Stimulated activated CD8-positive, alpha-beta memory T cell treated with anti-CD3 and anti-CD28 coated beads, Interleukin-4, amount 100 ng/mL, for 48 hours (primary cell): Measurements from ENCODE around the gene SLC9A9.

Source experiments
- DNase-seq: peaks from one replicate; pipeline ENCODE4 v3.0.0-alpha.2; 2020

The SLC9A9 gene

GRCh38 chr3:143590660-143591059, 257.6 kb downstream of the SLC9A9 start:
- DNase-seq = no peak

GRCh38 chr3:143586576-143586975, 261.7 kb downstream of the SLC9A9 start:
- no peak for DNase-seq

GRCh38 chr3:143585720-143586456, 262.4 kb downstream of the SLC9A9 start:
- DNase-seq = no peak

GRCh38 chr3:143584474-143584873, 263.8 kb downstream of the SLC9A9 start:
- no peak for DNase-seq

GRCh38 chr3:143581972-143582722, 266.1 kb downstream of the SLC9A9 start:
- DNase-seq = no peak

GRCh38 chr3:143578810-143579435, 269.3 kb downstream of the SLC9A9 start:
- no peak for DNase-seq

- DNase-seq = no peak
Observed at GRCh38 chr3:143576568-143577270, 271.5 kb downstream of the SLC9A9 start.

GRCh38 chr3:143574933-143575332, 273.3 kb downstream of the SLC9A9 start:
- no peak for DNase-seq

GRCh38 chr3:143573610-143574303, 274.5 kb downstream of the SLC9A9 start:
- no peak for DNase-seq

- DNase-seq = no peak
Observed at GRCh38 chr3:143571548-143571947, 276.7 kb downstream of the SLC9A9 start.

GRCh38 chr3:143567823-143568222, 280.4 kb downstream of the SLC9A9 start:
- no peak for DNase-seq

- no peak for DNase-seq
Observed at GRCh38 chr3:143565951-143566350, 282.3 kb downstream of the SLC9A9 start.

GRCh38 chr3:143563786-143564185, 284.5 kb downstream of the SLC9A9 start:
- DNase-seq = no peak

- DNase-seq = no peak
Observed at GRCh38 chr3:143562789-143563188, 285.5 kb downstream of the SLC9A9 start.

GRCh38 chr3:143559296-143559695, 289.0 kb downstream of the SLC9A9 start:
- DNase-seq = no peak

GRCh38 chr3:143552851-143553250, 295.4 kb downstream of the SLC9A9 start:
- no peak for DNase-seq

- DNase-seq = no peak
Observed at GRCh38 chr3:143551761-143552160, 296.5 kb downstream of the SLC9A9 start.

GRCh38 chr3:143548861-143549497, 299.3 kb downstream of the SLC9A9 start:
- DNase-seq = no peak

- no peak for DNase-seq
Observed at GRCh38 chr3:143548393-143548792, 299.9 kb downstream of the SLC9A9 start.

GRCh38 chr3:143538577-143538981, 309.7 kb downstream of the SLC9A9 start:
- no peak for DNase-seq

- DNase-seq = no peak
Observed at GRCh38 chr3:143538061-143538460, 310.2 kb downstream of the SLC9A9 start.
